Activated CD8-positive, alpha-beta memory T cell treated with anti-CD3 and anti-CD28 coated beads for 36 hours (primary cell): Measurements from ENCODE around the gene FAM186B. TPM values are rescaled to one million over a fixed set of nuclear protein-coding genes. Genes with fewer than 3 reads are reported as not detected.
"Not testable (repeated sequence)": the region's sequence is repeated elsewhere in the genome, so short reads cannot be mapped to it uniquely, and the experiment has no call there.

Experiments used
- CTCF ChIA-PET: fragments of 350-600 bp; sonication (Branson Sonifier 250); formaldehyde crosslinking; loops from one replicate; lab custom pipeline; 2021; ENCODE audit warnings: antibody characterized with exemption; lab: Charles Lee
- POLR2A ChIA-PET: fragments of 350-600 bp; sonication (Branson Sonifier 250); formaldehyde crosslinking; loops from one replicate; lab custom pipeline; 2021; ENCODE audit warnings: antibody characterized with exemption; lab: Charles Lee
- total RNA-seq, 2 experiments: library from RNA; stranded (reverse); gene quantifications; one replicate each; pipeline ENCODE4 v1.2.3, GENCODE V29; 2021

The FAM186B gene
- under 1 TPM in 1 of 2 experiments, not detected in 1; 0.17 TPM for total RNA-seq

- POLR2A ChIA-PET: not testable (repeated sequence)
- CTCF ChIA-PET: interaction anchor here (0.7 kb wide), 1 partner anchor 23 kb away, joined by 3 read pairs; no protein-coding TSS in a partner anchor
Measured at GRCh38 chr12:49605539-49605938, at the start of gene FAM186B. Gene FAM186B (minus strand): TSS chr12:49605639. CDS start chr12:49605477, 162 bp downstream.

GRCh38 chr12:49654715-49655114, 49.3 kb upstream of the FAM186B start:
- POLR2A ChIA-PET: interaction anchor here (1.1 kb wide), 1 partner anchor 50 kb away, joined by 3 read pairs; no protein-coding TSS in a partner anchor
- CTCF ChIA-PET: interaction anchor here (1.3 to 2.9 kb wide), 2 partner anchors 10 to 18 kb away, joined by 4 to 8 read pairs; no protein-coding TSS in a partner anchor

- ChIA-PET POLR2A (no interaction called here), CTCF (interaction anchor here (2.9 kb wide), 1 partner anchor 8 kb away, joined by 8 read pairs; no protein-coding TSS in a partner anchor)
Measured at GRCh38 chr12:49652921-49653520, 47.6 kb upstream of the FAM186B start.

- POLR2A ChIA-PET: interaction anchor here (0.5 to 1.5 kb wide), 2 partner anchors 14 to 125 kb away, joined by 3 to 4 read pairs; no protein-coding TSS in a partner anchor
Measured at GRCh38 chr12:49651855-49652254, 46.4 kb upstream of the FAM186B start.

GRCh38 chr12:49649892-49650291, 44.5 kb upstream of the FAM186B start:
- POLR2A ChIA-PET: no interaction called here

More at GRCh38 chr12:49651855-49652254, 46.4 kb upstream of the FAM186B start:
- CTCF ChIA-PET: no interaction called here

GRCh38 chr12:49649445-49649844, 44.0 kb upstream of the FAM186B start:
- POLR2A ChIA-PET: interaction anchor here (0.8 kb wide), 1 partner anchor 128 kb away, joined by 3 read pairs; no protein-coding TSS in a partner anchor

More at GRCh38 chr12:49649892-49650291, 44.5 kb upstream of the FAM186B start:
- CTCF ChIA-PET: interaction anchor here (10.8 kb wide), 1 partner anchor 58 kb away, joined by 145 read pairs; the partner anchor contains the start of gene FMNL3

GRCh38 chr12:49648712-49649003, 43.2 kb upstream of the FAM186B start:
- ChIA-PET CTCF (interaction anchor here (0.6 to 10.8 kb wide), 5 partner anchors 11 to 93 kb away, joined by 3 to 145 read pairs (median 3); partner anchors contain the start of genes FMNL3 and TMBIM6), POLR2A (interaction anchor here (0.8 to 1.3 kb wide), 2 partner anchors 93 to 129 kb away, joined by 3 read pairs; partner anchors contain the start of gene TMBIM6)

More at GRCh38 chr12:49649445-49649844, 44.0 kb upstream of the FAM186B start:
- CTCF ChIA-PET: interaction anchor here (1.5 to 10.8 kb wide), 2 partner anchors 46 to 58 kb away, joined by 3 to 145 read pairs; partner anchors contain the start of gene FMNL3

- POLR2A ChIA-PET: interaction anchor here (1.3 kb wide), 1 partner anchor 93 kb away, joined by 3 read pairs; the partner anchor contains the start of gene TMBIM6
Measured at GRCh38 chr12:49647827-49648711, 42.6 kb upstream of the FAM186B start.

GRCh38 chr12:49646871-49647654, 41.6 kb upstream of the FAM186B start:
- POLR2A ChIA-PET: no interaction called here
- CTCF ChIA-PET: interaction anchor here (0.7 to 10.8 kb wide), 4 partner anchors 9 to 131 kb away, joined by 3 to 145 read pairs (median 4); partner anchors contain the start of gene FMNL3

More at GRCh38 chr12:49647827-49648711, 42.6 kb upstream of the FAM186B start:
- CTCF ChIA-PET: interaction anchor here (0.6 to 10.8 kb wide), 7 partner anchors 10 to 130 kb away, joined by 3 to 145 read pairs (median 3); partner anchors contain the start of genes FMNL3 and TMBIM6

- POLR2A ChIA-PET: no interaction called here
- CTCF ChIA-PET: interaction anchor here (1.0 to 10.8 kb wide), 2 partner anchors 61 to 193 kb away, joined by 3 to 145 read pairs; partner anchors contain the start of gene FMNL3
Measured at GRCh38 chr12:49646331-49646830, 40.9 kb upstream of the FAM186B start.

- ChIA-PET POLR2A (interaction anchor here (0.6 to 1.0 kb wide), 2 partner anchors 17 to 60 kb away, joined by 4 read pairs; no protein-coding TSS in a partner anchor), CTCF (interaction anchor here (0.5 to 10.8 kb wide), 21 partner anchors 8 to 288 kb away, joined by 3 to 145 read pairs (median 4); partner anchors contain the start of genes FMNL3 and PRPF40B)
Measured at GRCh38 chr12:49645146-49646039, 40.0 kb upstream of the FAM186B start.

- ChIA-PET POLR2A (interaction anchor here (1.0 kb wide), 1 partner anchor 18 kb away, joined by 4 read pairs; no protein-coding TSS in a partner anchor), CTCF (interaction anchor here (0.6 to 10.8 kb wide), 18 partner anchors 9 to 141 kb away, joined by 3 to 145 read pairs (median 4); partner anchors contain the start of genes FMNL3, PRPF40B and TMBIM6)
Measured at GRCh38 chr12:49644620-49644994, 39.2 kb upstream of the FAM186B start.

- POLR2A ChIA-PET: interaction anchor here (1.0 kb wide), 2 partner anchors 19 to 61 kb away, joined by 3 to 4 read pairs; no protein-coding TSS in a partner anchor
- CTCF ChIA-PET: interaction anchor here (0.6 to 10.8 kb wide), 16 partner anchors 8 to 134 kb away, joined by 3 to 145 read pairs (median 4); partner anchors contain the start of genes FMNL3 and TMBIM6
Measured at GRCh38 chr12:49643961-49644619, 38.7 kb upstream of the FAM186B start.

- POLR2A ChIA-PET: interaction anchor here (1.0 kb wide), 1 partner anchor 62 kb away, joined by 3 read pairs; no protein-coding TSS in a partner anchor
- CTCF ChIA-PET: interaction anchor here (0.9 to 10.8 kb wide), 7 partner anchors 9 to 98 kb away, joined by 3 to 145 read pairs (median 4); partner anchors contain the start of genes FMNL3 and TMBIM6
Measured at GRCh38 chr12:49643135-49643534, 37.7 kb upstream of the FAM186B start.

GRCh38 chr12:49642370-49642802, 36.9 kb upstream of the FAM186B start:
- ChIA-PET POLR2A (no interaction called here), CTCF (interaction anchor here (0.6 to 10.8 kb wide), 3 partner anchors 37 to 91 kb away, joined by 3 to 145 read pairs (median 4); partner anchors contain the start of gene FMNL3)
